ENCODE measurements around the gene SLC12A1. TPM values are rescaled to one million over a fixed set of nuclear protein-coding genes. Genes with fewer than 3 reads are reported as not detected.
"Not testable (repeated sequence)": the region's sequence is repeated elsewhere in the genome, so short reads cannot be mapped to it uniquely, and the experiment has no call there.

SLC12A1 gene
- total RNA-seq, 3 donors from 2014 or later, result not detected

GRCh38 chr15:48323294-48323693 lies 117.2 kb downstream of the SLC12A1 start:
- Histone ChIP-seq H3K4me1 (ENCODE audit: low read depth) (no peaks in the 10 kb centered on the region), H3K36me3 (ENCODE audit: low read depth) (no peaks in the 10 kb centered on the region), H3K4me3 (no peak overlapping the region), H3K9me3 (no peaks in the 10 kb centered on the region)
- ATAC-seq, result no peak
- intact Hi-C loops (cut with DNase I, micrococcal nuclease), result no loop called here
- no peak for TF ChIP-seq CTCF (IDR thresholded peaks at IDR 0.05)
- no peak for DNase-seq

GRCh38 chr15:48324949-48325348 lies 118.8 kb downstream of the SLC12A1 start:
- ATAC-seq (no peak), DNase-seq (no peak)
- intact Hi-C loops (cut with DNase I, micrococcal nuclease), result no loop called here
- Histone ChIP-seq H3K9me3 (no peaks in the 10 kb centered on the region), H3K4me1 (ENCODE audit: low read depth) (peaks cover 4% of the 10 kb centered on the region), H3K4me3 (no peak overlapping the region), H3K36me3 (ENCODE audit: low read depth) (no peaks in the 10 kb centered on the region)
- no peak for TF ChIP-seq CTCF (IDR thresholded peaks at IDR 0.05)

DNA sequence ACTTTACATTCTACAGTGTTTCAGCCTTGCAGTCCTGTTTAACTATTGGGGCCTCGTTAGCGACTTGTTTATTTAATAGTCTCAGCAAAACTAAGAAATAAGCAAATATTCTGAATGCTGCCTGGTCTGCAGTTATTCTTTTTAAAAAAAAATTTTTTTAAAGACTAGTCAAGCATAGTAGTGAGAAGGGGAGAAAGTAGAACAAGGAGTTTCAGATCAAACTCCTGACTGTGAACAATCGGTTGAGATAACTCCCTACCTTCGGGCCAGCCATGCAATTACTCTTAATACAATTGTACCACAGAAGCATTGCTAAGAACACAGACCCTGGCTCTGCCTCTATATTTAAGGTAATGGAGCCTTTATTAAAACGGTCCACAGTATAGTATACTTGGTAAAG lies 119.3 kb downstream of the SLC12A1 start:
- intact Hi-C loops (cut with DNase I, micrococcal nuclease), result no loop called here
- ATAC-seq (no peak), DNase-seq (no peak)
- no peaks in the 10 kb centered on the region for H3K9me3 ChIP-seq
- no peaks in the 10 kb centered on the region for H3K36me3 ChIP-seq (ENCODE audit: low read depth)
- peaks cover 9% of the 10 kb centered on the region for H3K4me1 ChIP-seq (ENCODE audit: low read depth)
- no peak overlapping the region for H3K4me3 ChIP-seq
- no peak for TF ChIP-seq CTCF (IDR thresholded peaks at IDR 0.05)

GRCh38 chr15:48326180-48326579 lies 120.1 kb downstream of the SLC12A1 start:
- H3K4me3 ChIP-seq; H3K9me3 ChIP-seq; intact Hi-C loops (cut with DNase I, micrococcal nuclease); DNase-seq; ATAC-seq; H3K4me1 ChIP-seq (ENCODE audit: low read depth); H3K36me3 ChIP-seq (ENCODE audit: low read depth): not testable (repeated sequence)

GRCh38 chr15:48330105-48330785 lies 124.1 kb downstream of the SLC12A1 start:
- H3K36me3 ChIP-seq (ENCODE audit: low read depth), result no peaks in the 10 kb centered on the region
- H3K4me3 ChIP-seq, result no peak overlapping the region
- no peak for DNase-seq
- intact Hi-C loops (cut with DNase I, micrococcal nuclease), result no loop called here
- peak; percentile 53 for ATAC-seq
- TF ChIP-seq CTCF (IDR thresholded peaks at IDR 0.05), result no peak
- H3K4me1 ChIP-seq (ENCODE audit: low read depth), result peaks cover 9% of the 10 kb centered on the region
- H3K9me3 ChIP-seq, result no peaks in the 10 kb centered on the region

GRCh38 chr15:48330855-48331795 lies 125.0 kb downstream of the SLC12A1 start, which contains the start of gene DUT:
TSS of gene DUT (plus strand) at chr15:48331429. CDS start at chr15:48331516, 87 bp downstream.
- Histone ChIP-seq H3K4me3 (peak within 1 kb of the TSS; percentile 71), H3K9me3 (no peaks in the 10 kb centered on the region), H3K36me3 (ENCODE audit: low read depth) (no peaks in the 10 kb centered on the region), H3K4me1 (ENCODE audit: low read depth) (peaks cover 9% of the 10 kb centered on the region)
- intact Hi-C loops (cut with DNase I, micrococcal nuclease), result no loop called here
- TF ChIP-seq CTCF (IDR thresholded peaks at IDR 0.05), result no peak
- DNase-seq, result peak; percentile 88 to 91 (median 90)
- peak; percentile 93 for ATAC-seq
